Epithelial cell of prostate (primary cell): ENCODE results near the gene GNAS.
"Not testable (repeated sequence)": the region's sequence is repeated elsewhere in the genome, so short reads cannot be mapped to it uniquely, and the experiment has no call there.

ENCODE experiments used
- DNase-seq: peaks from one replicate; pipeline ENCODE4 v3.0.0-alpha.2; 2011; ENCODE audit warnings: low read depth, low spot score
- H3K27ac ChIP-seq: fragments of 450-650 bp; 2 replicates; pipeline ENCODE4 v1.5.1; 2017; ENCODE audit warnings: mild to moderate bottlenecking

Gene GNAS

DNA sequence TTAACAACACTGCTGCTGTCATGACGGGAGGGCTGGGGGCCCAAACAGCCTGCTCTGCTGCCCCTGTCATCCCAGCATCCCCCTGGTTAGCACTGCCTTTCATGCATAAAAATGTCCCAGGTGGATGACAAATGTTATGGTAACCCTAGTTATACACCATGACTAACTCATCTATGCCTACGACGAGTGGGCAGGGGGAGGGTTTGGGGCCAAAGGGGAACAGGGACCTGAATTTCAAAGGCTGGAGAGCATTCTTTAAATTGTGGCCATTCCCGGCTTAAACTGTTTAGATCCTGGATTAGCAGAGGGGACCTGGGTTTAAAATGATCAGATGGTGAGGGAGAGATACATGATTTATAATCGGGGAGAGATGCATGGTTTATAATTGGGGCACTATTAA is 26.2 kb upstream of the GNAS start:
- no peak for DNase-seq
- no peak overlapping the region for H3K27ac ChIP-seq

DNA sequence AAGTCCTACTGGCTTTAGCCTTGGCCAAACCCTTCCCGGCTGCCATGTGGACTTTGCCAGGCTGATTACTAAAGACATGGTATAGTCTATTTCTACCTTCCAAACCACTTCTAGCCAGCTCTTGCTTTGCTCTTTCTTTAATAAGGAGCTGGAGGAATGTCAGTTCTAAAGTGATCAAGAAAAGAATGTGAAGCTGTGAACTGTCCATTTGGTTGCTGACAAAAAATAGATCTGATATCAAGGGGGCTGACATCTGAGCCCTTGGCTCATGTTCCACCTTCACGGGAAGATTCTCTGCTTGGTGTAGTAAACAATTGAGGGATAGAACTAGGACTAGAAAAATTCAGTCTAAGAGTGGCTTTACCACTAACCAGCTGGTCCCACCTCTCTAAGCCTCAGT is 24.4 kb upstream of the GNAS start:
- H3K27ac ChIP-seq: no peak overlapping the region
- no peak for DNase-seq

DNA sequence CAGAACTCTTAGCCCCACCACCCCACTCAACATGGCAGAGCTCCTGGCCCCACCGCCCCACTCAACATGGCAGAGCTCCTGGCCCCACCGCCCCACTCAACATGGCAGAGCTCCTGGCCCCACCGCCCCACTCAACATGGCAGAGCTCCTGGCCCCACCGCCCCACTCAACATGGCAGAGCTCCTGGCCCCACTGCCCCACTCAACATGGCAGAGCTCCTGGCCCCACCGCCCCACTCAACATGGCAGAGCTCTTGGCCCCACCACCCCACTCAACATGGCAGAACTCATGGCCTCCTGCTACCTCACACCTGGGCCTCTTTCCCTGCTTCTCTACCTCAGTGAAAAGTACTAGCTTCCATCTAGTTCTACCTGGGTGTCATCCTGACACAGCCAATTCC is 23.7 kb upstream of the GNAS start:
- not testable (repeated sequence) for DNase-seq, H3K27ac ChIP-seq

DNA sequence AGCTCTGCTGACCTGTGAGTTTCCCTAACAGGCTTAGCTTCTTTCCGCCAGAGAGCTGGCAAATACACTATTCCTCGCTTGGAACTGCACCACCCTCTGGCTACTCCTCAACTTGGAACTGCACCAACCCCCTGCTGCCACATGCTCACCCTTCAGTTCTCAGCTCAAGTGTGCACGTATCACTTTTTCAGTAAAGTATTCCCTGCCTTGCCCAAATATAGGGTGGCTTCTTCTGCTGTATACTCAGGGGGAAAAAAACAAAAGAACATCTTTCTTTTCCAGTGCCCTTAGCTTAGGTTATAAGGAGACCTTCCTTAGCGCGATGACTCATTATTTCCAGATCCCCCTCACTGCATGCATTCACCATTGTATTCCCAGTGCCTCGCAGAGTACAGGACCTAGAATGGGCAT is 23.0 kb upstream of the GNAS start:
- DNase-seq: no peak
- no peak overlapping the region for H3K27ac ChIP-seq

DNA sequence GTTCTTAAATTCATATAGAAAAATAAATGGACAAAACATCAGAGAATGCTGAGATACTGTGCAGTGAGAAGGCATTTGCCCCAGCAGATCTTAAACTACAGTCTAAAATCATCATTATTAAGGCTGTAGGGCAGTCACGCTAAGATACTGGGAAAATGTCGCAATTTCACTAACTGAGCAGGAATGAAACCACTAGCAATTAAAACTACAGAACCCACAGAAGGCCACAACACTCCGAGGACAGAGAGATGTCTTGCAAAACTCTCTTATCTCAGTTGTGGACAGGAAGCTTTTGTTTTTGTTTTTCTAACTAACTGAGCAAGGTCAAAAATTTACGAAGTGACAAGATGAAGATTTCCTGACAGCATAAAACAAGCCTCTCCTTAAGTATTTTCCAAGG is 20.1 kb upstream of the GNAS start:
- H3K27ac ChIP-seq: no peak overlapping the region
- no peak for DNase-seq

DNA sequence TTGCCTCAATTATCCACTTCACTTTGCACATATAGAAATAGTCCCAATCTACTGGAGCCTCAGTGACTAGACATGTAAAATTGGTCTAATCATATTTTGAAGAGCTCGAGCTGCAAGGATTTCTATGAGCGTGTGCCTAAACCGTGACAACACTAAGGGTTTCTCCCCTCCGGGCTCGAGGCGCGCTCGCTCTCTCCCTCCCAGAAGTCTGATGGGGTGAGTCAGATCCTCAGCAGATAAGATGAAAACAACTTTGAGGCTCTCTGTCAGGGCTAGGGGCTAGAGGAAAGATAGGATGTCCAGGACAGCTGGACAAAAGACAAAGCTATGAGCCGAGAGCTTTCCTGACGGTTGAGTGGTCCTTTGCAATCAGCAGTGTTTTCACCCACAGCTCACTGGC is 18.6 kb upstream of the GNAS start:
- no peak for DNase-seq
- no peak overlapping the region for H3K27ac ChIP-seq

DNA sequence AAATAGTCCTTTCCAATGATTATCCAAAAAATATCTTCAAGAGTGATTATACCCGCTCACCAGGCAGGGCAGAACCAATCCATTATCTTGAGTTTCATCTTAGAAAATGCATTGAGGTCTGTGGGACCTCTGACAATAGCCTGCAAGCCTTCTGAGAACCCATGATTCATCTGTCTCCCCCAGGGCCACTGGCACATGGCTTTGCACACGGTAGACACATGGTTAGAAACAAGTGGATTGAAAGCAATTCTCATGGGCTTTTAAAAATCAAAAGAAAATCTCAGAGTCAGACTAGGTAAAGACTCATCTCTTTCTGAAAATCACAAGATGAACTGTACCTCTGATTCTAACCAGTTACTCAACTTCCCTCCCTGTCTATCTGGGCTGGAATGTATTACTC is 17.3 kb upstream of the GNAS start:
- H3K27ac ChIP-seq: no peak overlapping the region
- DNase-seq: no peak

DNA sequence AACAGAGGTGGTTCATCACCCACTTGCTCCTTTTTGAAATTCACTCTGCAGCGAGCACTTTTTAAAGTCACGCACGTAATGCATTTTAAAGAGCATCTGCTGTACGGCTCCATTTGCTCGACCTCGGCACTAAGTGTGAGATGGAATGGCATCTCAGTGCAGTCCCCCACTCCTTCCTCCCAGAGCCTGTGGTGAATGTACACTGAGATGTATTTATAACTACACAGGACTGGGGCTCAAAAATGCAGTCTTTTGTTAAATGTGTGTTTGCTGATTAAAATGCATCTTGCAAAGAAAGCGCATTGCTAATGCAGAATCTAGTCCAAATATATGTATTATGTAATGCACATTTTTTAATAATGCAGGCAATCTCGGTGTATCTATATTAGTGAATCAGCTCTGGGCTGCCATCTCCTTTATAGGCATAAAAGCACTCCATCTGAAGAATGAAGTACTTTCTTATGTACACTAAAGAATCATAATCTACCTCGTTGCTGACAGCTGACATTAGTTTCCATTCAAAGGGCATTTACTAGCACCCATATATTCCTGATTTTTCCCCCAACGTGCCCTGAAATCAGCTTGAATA is 15.8 kb upstream of the GNAS start:
- no peak for DNase-seq

DNA sequence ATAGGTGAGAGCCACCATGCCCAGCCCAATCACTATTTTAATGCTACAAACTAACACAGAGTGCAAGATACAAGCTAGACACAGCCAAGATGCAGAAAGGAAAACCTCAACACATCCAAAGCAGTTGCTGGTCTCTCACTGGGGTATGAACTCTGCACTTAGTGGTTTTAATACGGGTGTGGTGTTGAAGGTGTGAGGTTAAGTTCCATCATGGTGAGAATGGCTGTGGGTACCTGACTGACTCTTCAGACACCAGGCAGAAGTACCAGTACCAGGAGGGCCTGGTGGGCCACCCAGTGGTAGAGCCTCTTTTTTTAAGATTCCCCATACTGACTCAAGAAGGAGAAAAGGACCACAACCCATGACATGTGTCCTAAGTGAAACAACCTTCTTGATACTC is 14.8 kb upstream of the GNAS start:
- H3K27ac ChIP-seq: no peak overlapping the region
- DNase-seq: no peak

More for the DNA sequence above, 15.8 kb upstream of the GNAS start:
- H3K27ac ChIP-seq: no peak overlapping the region

DNA sequence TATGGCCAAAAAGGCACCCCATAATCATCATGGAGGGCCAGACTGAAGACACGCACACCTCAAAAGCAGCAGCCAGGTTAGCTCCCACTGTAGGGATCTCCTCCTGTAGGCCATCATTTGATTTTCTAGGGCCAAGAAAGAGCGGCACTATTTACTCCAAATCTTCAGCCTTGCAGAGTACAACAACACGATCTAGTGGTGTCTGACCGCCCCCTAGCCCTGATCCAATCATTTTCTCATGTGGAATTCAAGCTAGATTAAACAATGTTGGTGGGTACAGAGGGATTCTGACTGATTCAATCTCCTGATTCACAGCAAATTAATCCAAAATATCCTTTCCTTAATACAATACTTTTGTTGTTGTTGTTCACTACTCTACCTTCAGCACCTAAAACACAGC is 14.3 kb upstream of the GNAS start:
- H3K27ac ChIP-seq: no peak overlapping the region
- no peak for DNase-seq

DNA sequence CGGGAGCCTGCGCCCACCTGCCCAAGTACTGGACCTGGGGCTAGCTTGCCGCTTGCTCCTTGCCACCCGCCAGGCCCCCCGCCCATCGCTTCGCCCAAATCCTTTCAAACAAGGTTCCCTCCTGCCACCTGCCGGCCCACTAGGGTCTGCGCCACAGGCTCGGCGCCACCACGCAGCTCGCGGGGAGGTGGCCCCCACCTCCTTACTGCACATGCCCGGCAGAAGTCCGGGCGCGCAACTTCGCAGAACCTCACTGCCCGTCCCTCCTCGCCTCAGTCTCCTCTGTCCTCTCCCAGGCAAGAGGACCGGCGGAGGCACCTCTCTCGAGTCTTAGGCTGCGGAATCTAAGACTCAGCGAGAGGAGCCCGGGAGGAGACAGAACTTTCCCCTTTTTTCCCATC is 13.0 kb upstream of the GNAS start:
- H3K27ac ChIP-seq: no peak overlapping the region
- DNase-seq: no peak

DNA sequence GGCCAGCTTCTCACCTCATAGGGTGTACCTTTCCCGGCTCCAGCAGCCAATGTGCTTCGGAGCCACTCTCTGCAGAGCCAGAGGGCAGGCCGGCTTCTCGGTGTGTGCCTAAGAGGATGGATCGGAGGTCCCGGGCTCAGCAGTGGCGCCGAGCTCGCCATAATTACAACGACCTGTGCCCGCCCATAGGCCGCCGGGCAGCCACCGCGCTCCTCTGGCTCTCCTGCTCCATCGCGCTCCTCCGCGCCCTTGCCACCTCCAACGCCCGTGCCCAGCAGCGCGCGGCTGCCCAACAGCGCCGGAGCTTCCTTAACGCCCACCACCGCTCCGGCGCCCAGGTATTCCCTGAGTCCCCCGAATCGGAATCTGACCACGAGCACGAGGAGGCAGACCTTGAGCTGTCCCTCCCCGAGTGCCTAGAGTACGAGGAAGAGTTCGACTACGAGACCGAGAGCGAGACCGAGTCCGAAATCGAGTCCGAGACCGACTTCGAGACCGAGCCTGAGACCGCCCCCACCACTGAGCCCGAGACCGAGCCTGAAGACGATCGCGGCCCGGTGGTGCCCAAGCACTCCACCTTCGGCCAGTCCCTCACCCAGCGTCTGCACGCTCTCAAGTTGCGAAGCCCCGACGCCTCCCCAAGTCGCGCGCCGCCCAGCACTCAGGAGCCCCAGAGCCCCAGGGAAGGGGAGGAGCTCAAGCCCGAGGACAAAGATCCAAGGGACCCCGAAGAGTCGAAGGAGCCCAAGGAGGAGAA is 12.3 kb upstream of the GNAS start:
- H3K27ac ChIP-seq: no peak overlapping the region
- DNase-seq: no peak

DNA sequence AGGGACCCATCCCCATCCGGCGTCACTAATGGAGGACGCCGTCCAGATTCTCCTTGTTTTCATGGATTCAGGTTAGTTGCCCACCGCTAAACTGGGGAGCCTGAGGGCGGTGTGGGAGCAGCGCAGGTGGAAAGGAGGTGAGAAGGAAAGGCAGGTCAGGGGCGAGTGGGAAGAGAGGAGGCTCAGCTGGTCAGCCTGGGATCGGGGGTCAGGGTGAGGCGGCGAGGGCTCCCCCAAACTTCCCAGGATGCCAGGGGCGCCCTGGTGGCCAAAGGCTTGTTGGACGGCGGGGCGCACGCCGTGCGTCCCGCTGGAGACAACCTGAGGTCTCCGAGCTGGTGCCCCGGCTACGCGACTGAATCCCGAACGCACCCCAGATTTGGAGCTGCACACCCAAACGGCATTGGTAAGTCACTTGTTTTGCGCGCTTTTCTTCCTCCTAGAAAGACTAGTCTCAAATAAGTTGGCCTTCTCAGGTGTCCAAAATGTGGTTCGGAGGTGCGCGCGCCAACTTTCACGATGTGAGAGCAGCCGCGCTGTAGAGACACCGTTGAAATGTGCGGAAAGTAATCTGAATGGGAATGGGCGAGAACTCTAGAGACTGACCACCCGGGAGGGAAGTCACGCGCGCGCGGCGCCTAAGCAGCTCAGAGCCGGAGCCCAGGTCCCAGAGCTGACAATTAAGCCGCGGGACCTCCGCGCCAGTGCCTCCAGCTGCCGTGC is 11.5 kb upstream of the GNAS start:
- no peak for DNase-seq

DNA sequence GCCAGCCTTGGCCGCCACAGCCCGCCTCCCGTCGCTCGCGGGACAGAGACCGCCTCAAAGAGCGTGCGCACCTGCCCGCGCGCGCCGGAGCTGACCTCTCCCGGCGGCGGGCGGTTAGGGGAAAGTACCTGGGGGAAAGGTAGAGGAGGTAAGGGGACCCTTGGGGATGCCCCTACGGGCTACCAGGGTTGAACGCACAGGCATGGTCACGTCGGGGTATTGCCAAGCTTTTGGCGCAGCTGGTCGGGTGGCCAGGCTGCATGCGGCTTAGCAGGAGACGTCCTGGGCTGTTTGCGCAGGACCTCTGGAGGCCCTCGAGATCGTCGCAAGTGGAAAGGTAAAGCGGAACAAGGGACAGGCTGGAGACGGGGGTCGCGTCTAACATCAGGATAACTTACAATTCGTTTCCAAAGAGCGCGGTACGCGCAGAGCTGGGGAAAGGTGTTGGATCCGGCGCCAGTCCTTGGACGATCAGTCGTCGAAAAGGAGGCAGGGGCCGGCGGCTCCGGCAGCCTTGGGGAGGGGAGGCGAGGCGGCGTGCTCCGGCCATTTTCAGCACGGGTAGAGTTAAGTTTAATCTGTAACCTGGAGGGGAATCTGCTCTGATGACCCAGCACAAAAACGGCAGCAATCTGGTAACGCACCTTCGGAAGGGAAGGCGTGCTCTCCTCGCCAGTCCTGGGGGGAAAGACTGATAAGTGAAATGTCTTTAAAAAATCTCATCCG is 10.8 kb upstream of the GNAS start:
- H3K27ac ChIP-seq: no peak overlapping the region
- no peak for DNase-seq

More for the DNA sequence above, 11.5 kb upstream of the GNAS start:
- no peak overlapping the region for H3K27ac ChIP-seq

DNA sequence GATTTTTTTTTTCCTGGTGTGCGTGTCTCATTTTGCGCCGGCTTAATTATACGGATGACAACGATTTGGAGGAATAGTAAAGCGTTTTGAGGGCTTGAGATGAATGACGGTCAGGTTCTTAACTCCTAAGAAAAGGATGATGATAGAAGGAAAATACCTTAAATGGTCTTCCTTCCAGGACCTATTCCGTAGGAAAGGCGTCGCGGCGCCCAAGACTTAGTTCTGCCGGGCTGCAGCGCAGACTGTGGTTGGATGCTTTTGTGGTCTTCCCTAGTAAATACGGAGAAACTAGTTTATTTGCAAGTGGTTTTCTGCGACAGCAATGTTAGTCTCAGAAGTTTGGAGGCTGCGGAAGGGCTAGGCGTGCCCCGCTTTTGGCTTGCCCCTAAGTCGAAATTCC is 10.2 kb upstream of the GNAS start:
- H3K27ac ChIP-seq: no peak overlapping the region
- no peak for DNase-seq

DNA sequence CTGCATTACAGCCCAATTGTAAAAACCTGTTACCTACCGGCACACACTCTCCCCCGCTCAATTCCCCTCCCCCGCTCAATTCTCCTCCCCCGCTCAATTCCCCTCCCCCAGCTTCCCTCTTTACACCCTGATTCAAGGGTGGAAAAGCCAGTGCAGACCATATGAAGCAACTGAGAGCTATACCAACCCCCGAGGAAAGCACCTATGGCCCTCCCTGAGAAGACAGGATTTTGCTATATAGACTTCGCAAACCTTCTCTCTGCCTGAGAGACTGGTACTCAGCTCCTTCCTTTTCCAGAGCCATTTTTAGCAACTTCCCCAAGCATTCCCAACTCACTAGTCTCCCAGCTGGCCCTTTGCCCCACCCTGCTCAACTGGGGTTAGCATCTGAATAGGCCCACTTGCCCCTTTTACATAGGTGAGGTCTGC is 9.4 kb upstream of the GNAS start:
- H3K27ac ChIP-seq: no peak overlapping the region
- no peak for DNase-seq

DNA sequence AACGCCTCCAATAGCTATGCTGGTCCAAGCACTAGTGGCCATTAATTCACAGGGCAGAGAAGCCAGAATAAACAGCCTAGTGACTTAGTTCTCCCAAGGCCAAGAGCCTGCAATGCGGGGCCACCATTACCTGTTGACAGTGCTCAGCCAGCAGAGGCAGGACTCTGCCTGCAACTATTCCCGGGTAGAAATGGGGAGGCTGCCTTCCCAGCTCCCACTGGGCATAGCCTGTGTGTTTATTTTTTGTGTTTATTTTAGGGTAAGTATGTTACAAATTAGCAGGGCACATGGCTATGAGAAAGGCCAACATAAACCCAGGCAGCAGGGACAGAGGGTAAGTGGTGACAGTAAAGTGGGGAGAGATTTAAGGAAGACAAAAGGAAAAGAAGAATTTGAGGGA is 6.8 kb upstream of the GNAS start:
- no peak overlapping the region for H3K27ac ChIP-seq
- DNase-seq: no peak

DNA sequence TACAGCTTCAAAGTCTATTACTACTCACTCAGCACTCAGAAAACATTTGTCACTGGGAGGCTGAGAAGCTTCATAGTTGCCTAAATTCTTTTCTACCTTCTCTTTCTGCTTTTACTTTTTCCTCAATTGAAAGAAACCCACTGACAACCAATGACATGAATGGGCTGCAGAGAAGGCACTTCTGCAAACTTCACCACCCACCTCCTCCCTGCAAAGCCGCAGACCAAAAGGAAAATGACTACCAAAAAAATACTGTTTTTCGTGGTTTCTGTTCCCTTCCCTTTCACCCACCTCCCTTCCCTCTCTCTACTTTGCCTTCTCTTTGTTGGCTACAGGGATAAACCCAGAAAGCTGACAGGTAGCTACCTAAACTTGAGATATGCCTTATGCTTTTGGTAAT is 5.1 kb upstream of the GNAS start:
- no peak for DNase-seq
- no peak overlapping the region for H3K27ac ChIP-seq

DNA sequence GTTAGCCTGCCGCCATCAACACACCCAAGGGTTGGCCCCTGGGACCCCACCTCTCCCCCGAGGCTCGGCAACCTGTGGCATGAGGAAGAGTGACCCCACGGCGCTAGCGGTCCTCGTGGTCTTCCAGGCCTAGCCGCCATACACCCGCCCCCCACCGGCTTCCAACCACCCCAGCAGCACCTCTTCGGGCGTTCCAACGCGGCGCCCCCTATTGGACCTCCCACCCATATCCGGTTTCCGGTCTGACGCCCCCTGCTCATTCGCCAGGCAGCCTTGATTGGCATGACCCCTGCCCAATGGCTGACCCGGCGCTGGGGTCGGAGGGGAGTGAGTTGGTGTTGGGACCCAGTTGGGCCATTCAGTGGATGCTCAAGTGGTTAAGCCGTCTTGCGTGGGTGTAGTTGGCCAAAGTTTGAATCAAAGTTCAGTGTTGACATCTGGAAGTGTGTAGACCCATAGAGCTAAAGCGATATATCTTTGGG is 1.8 kb upstream of the GNAS start, which contains the start of gene GNAS-AS1:
Gene GNAS-AS1 (minus strand): TSS at position 210 of the 482 bp plus-strand sequence.
- no peak within 1 kb of the TSS for H3K27ac ChIP-seq
- DNase-seq: peak; percentile 57

DNA sequence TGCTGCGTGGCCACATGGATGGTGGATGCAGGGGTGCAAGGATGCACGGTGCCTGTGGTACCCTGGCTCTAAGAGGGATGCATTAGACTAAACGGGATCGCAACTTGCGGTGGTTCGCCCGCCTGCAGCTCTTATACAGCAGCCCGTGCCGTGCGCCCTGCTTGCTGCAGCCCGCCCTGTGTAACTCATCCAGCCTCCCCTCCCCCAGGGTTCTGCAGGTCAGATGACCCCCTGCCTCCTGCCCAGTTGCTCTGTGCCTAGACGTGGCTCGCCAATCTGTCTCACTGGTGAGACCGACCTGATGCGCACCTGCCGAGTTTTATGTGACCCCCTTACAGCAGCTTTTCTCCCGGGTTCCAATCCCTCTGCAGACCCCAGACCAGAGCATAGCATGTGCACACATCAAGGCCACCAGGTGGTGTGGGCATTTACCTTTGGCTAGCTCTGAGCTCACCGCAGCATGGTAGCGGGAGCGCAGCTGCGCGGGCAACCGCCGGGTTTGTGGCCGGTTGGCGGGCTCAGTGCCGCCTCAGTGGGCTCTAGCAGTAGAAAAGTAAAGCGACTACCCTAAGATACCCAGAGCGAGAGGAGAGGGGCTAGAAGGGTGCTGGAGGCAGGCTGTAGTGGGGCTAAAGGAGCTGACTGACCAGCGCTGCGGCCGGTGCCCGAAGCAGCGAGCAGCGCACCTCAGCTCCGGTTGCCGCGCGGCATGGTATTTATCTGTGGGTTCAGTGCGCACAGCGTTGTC is 1.1 kb upstream of the GNAS start:
- H3K27ac ChIP-seq: no peak overlapping the region

More for the DNA sequence above, 1.1 kb upstream of the GNAS start:
- DNase-seq: no peak
